GM12891 (cell line): ENCODE results near the gene UBE2Q1.

ENCODE experiments used
- DNase-seq: peaks from one replicate; pipeline ENCODE4 v3.0.0; 2011; ENCODE audit warnings: low spot score; ENCODE audit not compliant: insufficient read length
- FAIRE-seq: peaks from 2 replicates; lab custom pipeline; 2011; peaks lifted over from hg19 to GRCh38; lab: Jason Lieb, UNC
- PAX5 ChIP-seq: IDR thresholded peaks from 2 replicates; pipeline ENCODE4 v1.6.1; 2011; ENCODE audit warnings: low read length, moderate library complexity, mild to moderate bottlenecking; ENCODE audit not compliant: insufficient read depth, severe bottlenecking
- POLR2A ChIP-seq: IDR thresholded peaks from 2 replicates; pipeline ENCODE4 v1.6.1; 2011; ENCODE audit warnings: low read depth, low read length, control low read depth
- POLR2AphosphoS5 ChIP-seq: IDR thresholded peaks from 2 replicates; pipeline ENCODE4 v1.6.1; 2011; ENCODE audit warnings: low read depth, low read length, control low read depth
- POU2F2 ChIP-seq: IDR thresholded peaks from 2 replicates; pipeline ENCODE4 v1.6.1; 2011; ENCODE audit warnings: low read depth, mild to moderate bottlenecking, control low read depth, low read length, moderate library complexity
- SPI1 ChIP-seq: IDR thresholded peaks from 2 replicates; pipeline ENCODE4 v1.6.1; 2011; ENCODE audit warnings: low read depth, low read length, control low read depth
- TAF1 ChIP-seq: IDR thresholded peaks from 2 replicates; pipeline ENCODE4 v1.6.1; 2011; ENCODE audit warnings: low read depth, low read length, control low read depth

UBE2Q1 gene

DNA sequence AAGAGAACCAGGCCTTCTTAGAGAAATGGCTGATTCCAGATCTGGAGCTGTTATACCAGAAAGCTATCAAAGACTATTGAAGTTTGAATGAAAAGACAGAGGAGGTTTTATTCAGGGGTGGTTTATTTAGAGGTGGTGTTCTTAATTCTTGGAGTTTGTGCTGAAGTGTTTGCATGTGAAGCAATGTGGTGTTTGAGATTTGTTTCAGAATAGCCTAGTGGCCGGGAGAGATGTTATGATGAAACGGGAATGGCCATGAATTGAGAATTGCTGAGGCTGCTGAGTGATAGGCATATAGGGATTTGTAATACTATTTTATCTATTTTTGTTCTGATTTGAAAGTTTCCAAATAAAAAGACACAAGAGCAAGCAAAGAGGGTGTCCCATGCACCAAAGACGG, 45.7 kb downstream of the UBE2Q1 start:
- DNase-seq = no peak
- no peak for FAIRE-seq
- no peak for TF ChIP-seq POLR2A

- TF ChIP-seq POLR2AphosphoS5 (no peak), TAF1 (no peak), POLR2A (no peak), PAX5 (no peak), SPI1 (no peak), POU2F2 (no peak)
- DNase-seq (no peak), FAIRE-seq (no peak)
These were observed 54.6 kb downstream of the UBE2Q1 start for GRCh38 chr1:154503898-154504297.

DNA sequence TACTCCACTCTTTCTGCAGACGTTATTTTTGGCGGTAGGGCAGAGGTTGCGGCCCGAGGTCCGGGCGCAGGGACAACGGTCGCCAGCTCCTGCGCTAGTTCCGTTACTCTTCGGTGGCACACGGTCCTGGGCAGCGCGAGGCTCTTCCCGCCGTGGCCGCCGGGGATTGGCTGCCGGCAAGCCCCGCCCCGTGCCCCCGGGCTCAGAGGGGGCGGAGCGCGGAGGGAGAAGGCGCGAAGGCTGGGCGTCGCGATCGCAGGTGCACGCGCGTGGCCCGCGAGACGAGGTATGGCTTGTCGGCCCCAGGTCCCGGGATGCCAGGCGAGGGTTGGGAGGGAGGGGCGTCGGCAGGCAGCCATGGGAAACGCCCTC, 55.7 kb downstream of the UBE2Q1 start:
- DNase-seq (no peak), FAIRE-seq (no peak)
- no peak for TF ChIP-seq TAF1
- TF ChIP-seq PAX5 = no peak
- no peak for TF ChIP-seq POLR2A
- no peak for TF ChIP-seq SPI1
- TF ChIP-seq POU2F2 = no peak
- TF ChIP-seq POLR2AphosphoS5 = no peak

GRCh38 chr1:154502066-154502743, 56.3 kb downstream of the UBE2Q1 start, which contains the start of the genes SHE and TDRD10:
Gene SHE (minus strand): TSS chr1:154502412. CDS start chr1:154502026, 386 bp downstream.
Gene TDRD10 (plus strand): TSS chr1:154502219. CDS start chr1:154506904, 4,685 bp downstream.
- FAIRE-seq (no peak), DNase-seq (no peak)
- TF ChIP-seq POLR2AphosphoS5 (no peak), TAF1 (no peak), SPI1 (no peak), POU2F2 (no peak), POLR2A (no peak), PAX5 (no peak)

GRCh38 chr1:154501423-154502065, 56.9 kb downstream of the UBE2Q1 start:
- FAIRE-seq (no peak), DNase-seq (no peak)
- TF ChIP-seq PAX5 (no peak), SPI1 (no peak), POLR2A (no peak), POLR2AphosphoS5 (no peak), POU2F2 (no peak), TAF1 (no peak)

DNA sequence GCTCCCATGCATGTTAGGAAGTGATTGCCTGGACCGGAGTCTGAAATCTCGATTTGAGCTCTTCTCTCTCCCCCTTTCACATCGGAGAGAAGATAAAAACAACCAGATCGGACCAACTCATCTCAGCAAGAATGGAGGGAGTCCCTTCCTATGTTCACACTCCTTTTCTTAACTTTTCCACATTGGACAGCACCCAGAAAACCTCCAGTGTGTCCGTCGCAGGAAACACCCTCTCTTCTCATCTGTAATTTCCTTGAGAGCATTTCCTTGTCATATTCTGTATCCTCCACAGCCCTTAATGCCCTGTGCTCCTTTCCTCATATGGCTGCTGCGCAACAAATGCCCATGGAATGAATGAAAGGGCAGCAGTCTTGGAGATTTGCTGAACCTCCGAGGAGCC, 57.9 kb downstream of the UBE2Q1 start:
- no peak for DNase-seq
- TF ChIP-seq POLR2A (no peak), PAX5 (no peak), POLR2AphosphoS5 (no peak), SPI1 (no peak), POU2F2 (no peak), TAF1 (no peak)
- FAIRE-seq = no peak

DNA sequence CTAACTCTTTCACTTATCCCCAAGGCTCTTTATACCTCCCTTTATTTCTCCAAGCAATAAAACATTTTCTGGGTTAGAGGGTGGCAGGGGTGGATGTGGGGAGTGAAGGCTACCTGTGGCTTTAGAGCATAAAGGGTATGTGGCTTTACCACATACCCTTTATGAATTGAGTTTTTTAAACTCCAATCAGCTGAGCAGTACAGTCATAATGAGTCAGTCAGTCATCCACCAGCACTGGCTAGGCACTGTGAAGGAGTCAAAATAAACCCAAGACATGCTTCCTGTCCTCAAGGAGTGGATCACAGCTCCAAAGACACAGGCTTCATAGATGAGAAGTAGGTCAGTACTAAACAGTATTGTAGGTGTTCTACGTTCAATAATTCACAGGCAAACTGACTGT, 59.0 kb downstream of the UBE2Q1 start:
- no peak for FAIRE-seq
- TF ChIP-seq SPI1 (no peak), TAF1 (no peak), POLR2AphosphoS5 (no peak), POU2F2 (no peak), PAX5 (no peak), POLR2A (no peak)

More for the DNA sequence above, 59.0 kb downstream of the UBE2Q1 start:
- no peak for DNase-seq
